AG09319 (cell line): ENCODE results near the gene SLC51B.
"Not testable (repeated sequence)": the region's sequence is repeated elsewhere in the genome, so short reads cannot be mapped to it uniquely, and the experiment has no call there.

ENCODE experiments used
- DNase-seq: peaks from one replicate; pipeline ENCODE4 v3.0.0-alpha.2; 2010; ENCODE audit warnings: low read depth; ENCODE audit errors: extremely low read depth
- CTCF ChIP-seq: IDR thresholded peaks from 2 replicates; pipeline ENCODE4 v1.5.1; 2011; ENCODE audit warnings: low read depth, mild to moderate bottlenecking, inconsistent platforms, low read length, moderate library complexity

The SLC51B gene

GRCh38 chr15:65042776-65043327, 2.3 kb upstream of the SLC51B start:
- no peak for DNase-seq
- TF ChIP-seq CTCF: no peak

GRCh38 chr15:65044218-65044617, 969 bp upstream of the SLC51B start:
- not testable (repeated sequence) for DNase-seq

GRCh38 chr15:65048241-65048640, 3.1 kb downstream of the SLC51B start:
- no peak for DNase-seq
- TF ChIP-seq CTCF: no peak

GRCh38 chr15:65049418-65049840, 4.2 kb downstream of the SLC51B start:
- no peak for TF ChIP-seq CTCF
- DNase-seq: peak; percentile 69

GRCh38 chr15:65050270-65050669, 5.1 kb downstream of the SLC51B start:
- DNase-seq: no peak
- TF ChIP-seq CTCF: no peak

GRCh38 chr15:65051266-65051665, 6.1 kb downstream of the SLC51B start:
- DNase-seq: no peak
- TF ChIP-seq CTCF: no peak

GRCh38 chr15:65052956-65053355, 7.8 kb downstream of the SLC51B start:
- TF ChIP-seq CTCF: no peak
- DNase-seq: no peak
